NCI-H2227 (cell line): ENCODE results near the gene TPSG1.
"Not testable (repeated sequence)": the region's sequence is repeated elsewhere in the genome, so short reads cannot be mapped to it uniquely, and the experiment has no call there.

Experiments
- DNase-seq: peaks from one replicate; lab custom pipeline; 2025; ENCODE audit not compliant: unreplicated experiment; lab: John Stamatoyannopoulos, UW

Gene TPSG1

GRCh38 chr16:1225051-1225451 is at the start of gene TPSG1:
Gene TPSG1 (minus strand): TSS chr16:1225268. CDS start chr16:1225252, 16 bp downstream.
- no peak for DNase-seq

- no peak for DNase-seq
These were observed 49.7 kb upstream of the TPSG1 start for GRCh38 chr16:1274767-1275166.

GRCh38 chr16:1273816-1274215 is 48.7 kb upstream of the TPSG1 start:
- no peak for DNase-seq

GRCh38 chr16:1272453-1273198 is 47.6 kb upstream of the TPSG1 start:
- DNase-seq: no peak

GRCh38 chr16:1271724-1272413 is 46.8 kb upstream of the TPSG1 start:
- DNase-seq: peak; percentile 94

GRCh38 chr16:1271380-1271723 is 46.3 kb upstream of the TPSG1 start:
- no peak for DNase-seq

GRCh38 chr16:1269418-1269817 is 44.4 kb upstream of the TPSG1 start:
- not testable (repeated sequence) for DNase-seq

- DNase-seq: no peak
These were observed 40.8 kb upstream of the TPSG1 start for GRCh38 chr16:1265826-1266225.

- DNase-seq: no peak
These were observed 40.1 kb upstream of the TPSG1 start for GRCh38 chr16:1265090-1265630.

GRCh38 chr16:1264345-1265089 is 39.4 kb upstream of the TPSG1 start:
- DNase-seq: no peak

- DNase-seq: no peak
These were observed 38.7 kb upstream of the TPSG1 start for GRCh38 chr16:1263591-1264344.

GRCh38 chr16:1262846-1263221 is 37.8 kb upstream of the TPSG1 start:
- no peak for DNase-seq

GRCh38 chr16:1262210-1262845 is 37.3 kb upstream of the TPSG1 start:
- DNase-seq: no peak

- DNase-seq: no peak
These were observed 36.2 kb upstream of the TPSG1 start for GRCh38 chr16:1261131-1261892.

- DNase-seq: no peak
These were observed 35.1 kb upstream of the TPSG1 start for GRCh38 chr16:1260101-1260680.

- no peak for DNase-seq
These were observed 34.6 kb upstream of the TPSG1 start for GRCh38 chr16:1259760-1260068.

- DNase-seq: peak; percentile 67
These were observed 34.1 kb upstream of the TPSG1 start for GRCh38 chr16:1258906-1259759.

GRCh38 chr16:1258225-1258600 is 33.1 kb upstream of the TPSG1 start:
- DNase-seq: no peak
